Adrenal gland (tissue), 12 donors: ENCODE measurements around the gene RPL38. TPM values are rescaled to one million over a fixed set of nuclear protein-coding genes. Genes with fewer than 3 reads are reported as not detected.
A peak's percentile ranks its signal among the peaks of the same experiment; 100 is the strongest.

ENCODE experiments used
- DNase-seq, 7 donors: peaks; one replicate each; pipeline ENCODE4 v3.0.0-alpha.2; 2019 to 2020
- H3K27ac ChIP-seq, 5 donors: fragments of 200-600 bp; sonication (generic) in 4 of 5; 1 replicate in 3 of 5; 2 replicates in 2 of 5; pipeline versions ENCODE4 v1.5.1 to v1.8.0; 2016 to 2020; ENCODE audit warnings: mild to moderate bottlenecking in 1 of 5
- H3K27me3 ChIP-seq: fragments of 200-600 bp; 2 replicates; pipeline ENCODE4 v1.8.0; 2021
- H3K36me3 ChIP-seq, 2 donors: fragments of 200-600 bp; replicated peaks in 1 of 2; 1 replicate in 1 of 2; 2 replicates in 1 of 2; pipeline versions ENCODE4 v1.5.1 to v1.8.0; 2018 to 2022
- H3K4me1 ChIP-seq, 2 donors: fragments of 200-600 bp; replicated peaks in 1 of 2; 1 replicate in 1 of 2; 2 replicates in 1 of 2; pipeline versions ENCODE4 v1.5.1 to v1.8.0; 2018 to 2021
- H3K4me3 ChIP-seq, 4 donors: fragments of 200-600 bp; sonication (generic) in 3 of 4; one replicate each; pipeline ENCODE4 v1.5.1; 2016 to 2018
- H3K9me3 ChIP-seq, 3 donors: fragments of 200-600 bp; sonication (generic) in 1 of 3; replicated peaks in 1 of 3; 1 replicate in 2 of 3; 2 replicates in 1 of 3; pipeline versions ENCODE4 v1.5.1 to v1.8.0; 2016 to 2021
- CTCF ChIP-seq, 6 experiments: fragments of 450-650 bp in 4 of 6; fragments of 200-600 bp in 2 of 6; sonication (generic) in 1 of 6; IDR thresholded peaks; 1 replicate in 5 of 6; 2 replicates in 1 of 6; pipeline versions ENCODE4 v1.5.1 to v1.8.0; 2016 to 2021; ENCODE audit warnings: antibody characterized with exemption in 6 of 6, mild to moderate bottlenecking in 2 of 6, moderate library complexity in 1 of 6
- POLR2A ChIP-seq, 2 donors: fragments of 450-650 bp; IDR thresholded peaks; one replicate each; pipeline ENCODE4 v1.6.1; 2017; ENCODE audit warnings: antibody characterized with exemption in 2 of 2, mild to moderate bottlenecking in 2 of 2, moderate library complexity in 1 of 2
- WGBS, 4 donors: extraction: QIAGEN DNeasy Blood & Tissue Kit in 2 of 4; methylation state at CpG; one replicate each; pipeline versions ENCODE4 v1.1.5 to v1.1.7; 2013 to 2017; 5-methylcytosine and 5-hydroxymethylcytosine counted together
- intact Hi-C, 2 donors: fragments of 100-400 bp; cut with DNase I; formaldehyde crosslinking; loops; one replicate each; pipeline versions ENCODE4 v1.14.1 to v1.15.0; 2022 to 2023
- polyA plus RNA-seq, 3 donors: library from polyadenylated mRNA; stranded (reverse); fragments of 200-250 nt in 2 of 3; fragments of 350-450 nt in 1 of 3; fragmentation: Illumina TruSeq in 1 of 3; extraction: RNeasy Lipid Tissue Mini Kit (QIAGEN cat#74804) in 1 of 3; gene quantifications; one replicate each; pipeline ENCODE4 v1.2.3, GENCODE V29; 2013 to 2014
- total RNA-seq, 9 donors: library from RNA; depleted of rRNA in 4 of 9; stranded (reverse); fragments of >200 nt in 4 of 9; fragments of 120-200 nt in 1 of 9; fragmentation: NEBNext Ultra II Directional in 1 of 9; extraction: Animal tissue kit (Norgen Biotek cat#: 25700) in 1 of 9; gene quantifications; one replicate each; pipeline versions ENCODE4 v1.1.0 to v1.2.4, GENCODE V29; 2013 to 2023
- donor health status: healthy with polysubstance abuse.
- donor health status: Bipolar disorder and iron deficiency.
- donor health status: DM: yes; HTN: yes; CAD: no.
- donor health status: DM: no; HTN: no; CAD: no.
- donor health status: DM: no; HTN: no; CAD: no.
- donor health status: DM: yes; HTN: yes; CAD: no.

The RPL38 gene
- total and polyA plus RNA-seq, 12 donors: 136 to 1,921 (median 789) TPM

- Histone ChIP-seq H3K27me3 (no peaks in the 10 kb centered on the region), H3K27ac (no peak overlapping the region), H3K36me3 (no peaks in the 10 kb centered on the region), H3K4me1 (no peaks in the 10 kb centered on the region), H3K4me3 (no peak overlapping the region), H3K9me3 (no peaks in the 10 kb centered on the region)
- no peak for TF ChIP-seq POLR2A (IDR thresholded peaks at IDR 0.05)
- TF ChIP-seq CTCF (IDR thresholded peaks at IDR 0.05): no peak
- WGBS, 4 donors: 73 to 91% (median 85%) methylated on average over 4 of the region's 4 CpGs
- DNase-seq: no peak
- intact Hi-C loops: no loop called here
These were observed 22.1 kb upstream of the RPL38 start for GRCh38 chr17:74181341-74181740.

GRCh38 chr17:74182041-74182723 is 21.3 kb upstream of the RPL38 start:
- no peak for TF ChIP-seq POLR2A (IDR thresholded peaks at IDR 0.05)
- TF ChIP-seq CTCF (IDR thresholded peaks at IDR 0.05): no peak
- Histone ChIP-seq H3K27me3 (no peaks in the 10 kb centered on the region), H3K4me3 (no peak overlapping the region), H3K9me3 (no peaks in the 10 kb centered on the region), H3K27ac (peak overlapping the region in 1 of 5 donors; percentile 49), H3K36me3 (no peaks in the 10 kb centered on the region), H3K4me1 (no peaks in the 10 kb centered on the region)
- DNase-seq: peak in 1 of 7 donors; percentile 79
- WGBS, 4 donors: 80 to 93% (median 84%) methylated on average over 14 to 17 of the region's 17 CpGs
- intact Hi-C loops: no loop called here

GRCh38 chr17:74183411-74183810 is 20.1 kb upstream of the RPL38 start:
- Histone ChIP-seq H3K27ac (no peak overlapping the region), H3K36me3 (no peaks in the 10 kb centered on the region), H3K4me1 (no peaks in the 10 kb centered on the region), H3K4me3 (no peak overlapping the region), H3K27me3 (no peaks in the 10 kb centered on the region), H3K9me3 (no peaks in the 10 kb centered on the region)
- WGBS, 4 donors: 77 to 81% (median 78%) methylated on average over 9 of the region's 9 CpGs
- no peak for DNase-seq
- TF ChIP-seq POLR2A (IDR thresholded peaks at IDR 0.05): no peak
- TF ChIP-seq CTCF (IDR thresholded peaks at IDR 0.05): no peak
- intact Hi-C loops: no loop called here

GRCh38 chr17:74185571-74186185 is 17.8 kb upstream of the RPL38 start:
- no peak overlapping the region for H3K4me3 ChIP-seq
- intact Hi-C loops: no loop called here
- TF ChIP-seq CTCF (IDR thresholded peaks at IDR 0.05): no peak
- no peak for TF ChIP-seq POLR2A (IDR thresholded peaks at IDR 0.05)
- no peaks in the 10 kb centered on the region for H3K4me1 ChIP-seq
- H3K27ac ChIP-seq: no peak overlapping the region
- 65 to 75% (median 73%) methylated on average over 9 of the region's 9 CpGs for WGBS, 4 donors
- H3K27me3 ChIP-seq: no peaks in the 10 kb centered on the region
- DNase-seq: no peak
- no peaks in the 10 kb centered on the region for H3K9me3 ChIP-seq
- no peaks in the 10 kb centered on the region for H3K36me3 ChIP-seq
